ENCODE results near the gene SPSB2. TPM values are rescaled to one million over a fixed set of nuclear protein-coding genes. Genes with fewer than 3 reads are reported as not detected.
A peak's percentile ranks its signal among the peaks of the same experiment; 100 is the strongest.

SPSB2 gene
- total RNA-seq, 4 donors from 2014 or later, result 6.8 to 14.7 (median 11.5) TPM

GRCh38 chr12:6832125-6832524 is 41.0 kb downstream of the SPSB2 start:
- 89 to 95% methylated on average over 4 of the region's 4 CpGs for WGBS, 2 donors
- intact Hi-C loops (cut with DNase I; ENCODE audit: low total_unique reads), result no loop called here
- TF ChIP-seq, protein P1, sequence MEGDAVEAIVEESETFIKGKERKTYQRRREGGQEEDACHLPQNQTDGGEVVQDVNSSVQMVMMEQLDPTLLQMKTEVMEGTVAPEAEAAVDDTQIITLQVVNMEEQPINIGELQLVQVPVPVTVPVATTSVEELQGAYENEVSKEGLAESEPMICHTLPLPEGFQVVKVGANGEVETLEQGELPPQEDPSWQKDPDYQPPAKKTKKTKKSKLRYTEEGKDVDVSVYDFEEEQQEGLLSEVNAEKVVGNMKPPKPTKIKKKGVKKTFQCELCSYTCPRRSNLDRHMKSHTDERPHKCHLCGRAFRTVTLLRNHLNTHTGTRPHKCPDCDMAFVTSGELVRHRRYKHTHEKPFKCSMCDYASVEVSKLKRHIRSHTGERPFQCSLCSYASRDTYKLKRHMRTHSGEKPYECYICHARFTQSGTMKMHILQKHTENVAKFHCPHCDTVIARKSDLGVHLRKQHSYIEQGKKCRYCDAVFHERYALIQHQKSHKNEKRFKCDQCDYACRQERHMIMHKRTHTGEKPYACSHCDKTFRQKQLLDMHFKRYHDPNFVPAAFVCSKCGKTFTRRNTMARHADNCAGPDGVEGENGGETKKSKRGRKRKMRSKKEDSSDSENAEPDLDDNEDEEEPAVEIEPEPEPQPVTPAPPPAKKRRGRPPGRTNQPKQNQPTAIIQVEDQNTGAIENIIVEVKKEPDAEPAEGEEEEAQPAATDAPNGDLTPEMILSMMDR (IDR thresholded peaks at IDR 0.05), result no peak
- TF ChIP-seq POLR2A (IDR thresholded peaks at IDR 0.05), result no peak
- no peak overlapping the region for H3K4me3 ChIP-seq (ENCODE audit: low read depth, poor library complexity, severe bottlenecking)
- no peak for DNase-seq (ENCODE audit: low spot score in 2 of 2)

- no peak for TF ChIP-seq POLR2A (IDR thresholded peaks at IDR 0.05)
- TF ChIP-seq, protein P1 (IDR thresholded peaks at IDR 0.05), result no peak
- no peak overlapping the region for H3K4me3 ChIP-seq (ENCODE audit: low read depth, poor library complexity, severe bottlenecking)
- intact Hi-C loops (cut with DNase I; ENCODE audit: low total_unique reads), result no loop called here
- no peak for DNase-seq (ENCODE audit: low spot score in 2 of 2)
- 84 to 93% methylated on average over 12 of the region's 12 CpGs for WGBS, 2 donors
Measured at GRCh38 chr12:6831450-6831995, 41.6 kb downstream of the SPSB2 start.

DNA sequence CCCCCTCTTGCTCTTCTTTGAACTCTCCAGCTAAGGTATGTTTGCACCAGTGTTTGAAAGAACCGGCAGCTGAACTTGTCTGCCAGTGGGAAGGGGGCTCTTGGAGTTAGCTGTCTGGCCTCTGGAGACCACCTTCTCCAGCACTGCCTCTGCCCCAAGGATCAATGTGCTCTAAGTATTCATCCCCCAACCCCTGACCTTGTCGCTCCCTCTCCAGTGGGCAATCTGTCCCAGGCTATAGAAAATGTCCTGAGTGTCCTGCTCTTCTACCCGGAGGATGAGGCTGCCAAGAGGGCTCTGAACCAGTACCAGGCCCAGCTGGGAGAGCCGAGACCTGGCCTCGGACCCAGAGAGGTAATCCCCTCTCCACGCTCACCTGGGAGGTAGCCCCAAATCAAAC is 42.1 kb downstream of the SPSB2 start:
- 89 to 91% methylated on average over 6 of the region's 6 CpGs for WGBS, 2 donors
- TF ChIP-seq, protein P1 (IDR thresholded peaks at IDR 0.05), result no peak
- no peak for TF ChIP-seq POLR2A (IDR thresholded peaks at IDR 0.05)
- DNase-seq (ENCODE audit: low spot score in 2 of 2), result no peak
- intact Hi-C loops (cut with DNase I; ENCODE audit: low total_unique reads), result no loop called here
- no peak overlapping the region for H3K4me3 ChIP-seq (ENCODE audit: low read depth, poor library complexity, severe bottlenecking)

- no peak overlapping the region for H3K4me3 ChIP-seq (ENCODE audit: low read depth, poor library complexity, severe bottlenecking)
- DNase-seq (ENCODE audit: low spot score in 2 of 2), result no peak
- 73 to 93% methylated on average over 11 of the region's 11 CpGs for WGBS, 2 donors
- TF ChIP-seq, protein P1 (IDR thresholded peaks at IDR 0.05), result no peak
- no peak for TF ChIP-seq POLR2A (IDR thresholded peaks at IDR 0.05)
- intact Hi-C loops (cut with DNase I; ENCODE audit: low total_unique reads), result no loop called here
Measured at GRCh38 chr12:6830286-6830890, 42.7 kb downstream of the SPSB2 start.

DNA sequence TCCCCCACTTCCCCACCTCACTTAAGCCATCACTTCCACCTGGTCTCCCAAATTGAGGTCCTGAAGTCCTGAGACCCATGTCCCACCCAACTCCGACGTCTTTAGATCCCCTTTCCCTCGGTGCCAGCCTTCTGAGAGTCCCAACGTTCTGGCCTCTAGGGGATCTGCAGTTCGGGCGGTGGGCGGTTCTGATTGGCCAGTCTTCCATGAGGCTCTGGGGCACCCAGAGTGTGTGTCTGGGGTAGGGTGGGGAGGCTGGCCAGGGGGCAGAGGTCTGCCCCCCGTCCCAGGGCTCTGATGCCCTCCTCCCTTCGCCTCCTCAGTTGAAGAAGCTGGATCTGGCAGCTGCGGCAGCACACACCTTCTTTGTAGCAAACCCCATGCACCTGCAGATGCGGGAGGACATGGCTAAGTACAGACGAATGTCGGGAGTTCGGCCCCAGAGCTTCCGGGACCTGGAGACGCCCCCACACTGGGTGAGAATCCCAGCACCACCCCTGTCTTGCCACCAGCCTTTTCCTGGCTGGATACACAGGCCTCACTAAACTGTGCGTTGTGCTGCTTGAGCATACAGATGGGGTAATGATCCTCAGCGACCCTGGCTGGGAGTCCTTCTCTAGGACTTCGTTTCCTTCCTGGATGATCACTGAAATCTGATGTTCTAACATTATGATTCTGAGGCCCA is 43.4 kb downstream of the SPSB2 start:
- no peak overlapping the region for H3K4me3 ChIP-seq (ENCODE audit: low read depth, poor library complexity, severe bottlenecking)
- intact Hi-C loops (cut with DNase I; ENCODE audit: low total_unique reads), result loop anchor here (5.0 kb wide), 1 partner anchor 212 kb away; no protein-coding TSS in a partner anchor
- DNase-seq (ENCODE audit: low spot score in 2 of 2), result peak in 1 of 2 donors; percentile 87
- TF ChIP-seq, protein P1 (IDR thresholded peaks at IDR 0.05), result no peak
- no peak for TF ChIP-seq POLR2A (IDR thresholded peaks at IDR 0.05)
- WGBS, 2 donors, result 39 to 50% methylated on average over 15 of the region's 19 CpGs
